HG03064 (cell line): ENCODE results near the gene SLC38A3.
"Not testable (repeated sequence)": the region's sequence is repeated elsewhere in the genome, so short reads cannot be mapped to it uniquely, and the experiment has no call there.

Experiments
- ATAC-seq: cut with Tn5 transposase; IDR thresholded peaks from one replicate; pipeline ENCODE4 v1.9.1; 2021; ENCODE audit warnings: low read depth; ENCODE audit not compliant: unreplicated experiment

SLC38A3 gene

GRCh38 chr3:50245831-50246516 lies 40.9 kb downstream of the SLC38A3 start:
- ATAC-seq = peak; percentile 51

DNA sequence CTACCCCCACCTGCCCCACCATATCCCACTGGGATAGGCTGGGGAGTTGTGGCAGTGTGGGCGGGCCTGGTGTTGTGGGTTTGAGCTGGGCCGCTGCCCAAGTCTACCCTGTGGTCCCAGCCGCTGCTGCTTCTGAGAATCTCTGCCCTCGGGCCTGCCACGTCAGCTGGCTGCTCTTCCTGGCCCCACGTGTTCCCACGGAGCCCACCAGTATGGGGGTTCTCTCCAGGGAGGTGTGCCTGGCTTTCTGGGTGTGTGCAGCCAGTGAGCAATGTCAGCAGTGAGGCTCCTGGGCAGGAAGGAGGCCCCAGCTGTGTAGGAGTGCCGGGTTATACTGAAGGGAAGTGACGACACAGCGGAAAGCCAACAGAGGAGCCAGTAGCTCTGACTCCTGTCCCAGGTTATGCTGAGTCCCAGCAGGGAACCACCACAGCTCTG lies 41.5 kb downstream of the SLC38A3 start:
- peak; percentile 49 for ATAC-seq

GRCh38 chr3:50248387-50248786 lies 43.3 kb downstream of the SLC38A3 start:
- no peak for ATAC-seq

DNA sequence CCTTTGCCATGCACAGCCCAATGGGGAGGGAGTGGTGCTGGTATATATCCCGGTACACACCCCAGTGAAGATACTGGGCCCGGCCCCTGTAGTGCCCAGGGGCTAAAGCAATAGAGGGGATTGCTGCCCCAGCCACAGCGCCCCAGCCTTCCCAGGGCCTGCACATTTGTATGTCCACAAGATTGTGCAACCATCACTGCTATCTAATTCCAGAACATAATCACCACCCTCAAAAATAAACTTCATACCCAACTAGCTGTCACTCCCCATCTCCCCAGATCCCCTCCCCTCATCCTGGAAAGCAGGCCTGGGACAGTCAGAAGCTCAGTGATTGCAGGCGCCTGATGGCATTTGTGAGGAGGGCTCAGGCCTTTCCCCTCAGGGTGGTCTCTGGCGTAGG lies 44.4 kb downstream of the SLC38A3 start:
- ATAC-seq = no peak

- no peak for ATAC-seq
These were observed 45.4 kb downstream of the SLC38A3 start for GRCh38 chr3:50250514-50250913.

GRCh38 chr3:50251220-50251619 lies 46.1 kb downstream of the SLC38A3 start:
- no peak for ATAC-seq

- no peak for ATAC-seq
These were observed 49.6 kb downstream of the SLC38A3 start for GRCh38 chr3:50254577-50255250.

GRCh38 chr3:50255251-50255615 lies 50.2 kb downstream of the SLC38A3 start:
- ATAC-seq = no peak

DNA sequence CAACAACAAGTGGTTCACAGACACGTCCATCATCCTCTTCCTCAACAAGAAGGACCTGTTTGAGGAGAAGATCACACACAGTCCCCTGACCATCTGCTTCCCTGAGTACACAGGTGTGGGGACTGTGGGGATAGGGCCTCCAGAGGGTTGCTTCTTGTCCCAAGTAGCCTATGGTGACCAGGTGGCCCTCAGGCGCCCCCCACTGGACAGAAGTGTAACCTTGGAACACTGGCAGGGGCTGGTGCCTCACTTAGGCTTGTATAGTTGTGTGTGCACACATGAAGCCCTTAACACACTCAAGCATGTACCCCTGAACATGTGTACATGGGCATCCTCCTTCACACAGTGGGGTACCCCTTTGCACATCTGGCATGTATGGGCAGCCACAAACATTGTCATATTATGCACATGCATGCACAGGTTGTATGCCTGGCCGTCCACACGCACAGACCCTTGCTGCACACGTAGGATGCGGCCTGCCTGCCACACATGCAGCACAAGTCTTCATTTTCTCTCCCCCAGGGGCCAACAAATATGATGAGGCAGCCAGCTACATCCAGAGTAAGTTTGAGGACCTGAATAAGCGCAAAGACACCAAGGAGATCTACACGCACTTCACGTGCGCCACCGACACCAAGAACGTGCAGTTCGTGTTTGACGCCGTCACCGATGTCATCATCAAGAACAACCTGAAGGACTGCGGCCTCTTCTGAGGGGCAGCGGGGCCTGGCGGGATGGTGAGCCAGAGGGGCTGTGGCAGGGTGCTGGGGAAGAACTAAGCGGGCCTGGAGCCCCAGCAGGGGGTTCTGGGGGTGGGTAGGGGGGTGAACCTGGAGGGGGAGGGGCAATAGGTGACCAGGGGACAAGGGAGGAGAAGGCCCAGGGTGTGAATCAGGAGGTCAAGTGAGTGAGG lies 52.2 kb downstream of the SLC38A3 start:
- ATAC-seq = no peak

DNA sequence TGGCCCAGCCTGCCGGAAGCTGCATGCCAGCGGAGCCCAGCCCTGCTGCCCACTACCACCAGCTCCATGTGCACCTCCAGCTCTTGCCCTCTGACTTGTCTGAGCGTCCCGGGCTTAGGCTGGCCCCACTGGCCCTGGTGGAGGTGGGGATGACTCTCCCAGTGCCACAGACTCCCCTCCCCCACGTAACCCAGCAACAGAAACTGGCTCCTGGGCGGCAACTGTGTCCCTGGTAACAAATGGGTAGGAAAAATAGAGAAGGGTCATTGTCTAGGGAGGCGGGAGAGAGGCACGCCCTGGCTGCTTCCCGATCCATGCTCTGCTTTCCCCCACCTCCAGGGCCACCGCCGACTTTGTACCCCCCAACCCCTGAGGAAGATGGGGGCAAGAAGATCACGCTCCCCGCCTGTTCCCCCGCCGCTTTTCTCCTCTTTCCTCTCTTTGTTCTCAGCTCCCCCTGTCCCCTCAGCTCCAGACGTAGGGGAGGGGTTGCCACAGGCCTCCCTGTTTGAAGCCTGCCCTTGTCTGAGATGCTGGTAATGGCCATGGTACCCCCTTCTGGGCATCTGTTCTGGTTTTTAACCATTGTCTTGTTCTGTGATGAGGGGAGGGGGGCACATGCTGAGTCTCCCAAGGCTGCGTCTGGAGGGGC lies 53.1 kb downstream of the SLC38A3 start:
- no peak for ATAC-seq

DNA sequence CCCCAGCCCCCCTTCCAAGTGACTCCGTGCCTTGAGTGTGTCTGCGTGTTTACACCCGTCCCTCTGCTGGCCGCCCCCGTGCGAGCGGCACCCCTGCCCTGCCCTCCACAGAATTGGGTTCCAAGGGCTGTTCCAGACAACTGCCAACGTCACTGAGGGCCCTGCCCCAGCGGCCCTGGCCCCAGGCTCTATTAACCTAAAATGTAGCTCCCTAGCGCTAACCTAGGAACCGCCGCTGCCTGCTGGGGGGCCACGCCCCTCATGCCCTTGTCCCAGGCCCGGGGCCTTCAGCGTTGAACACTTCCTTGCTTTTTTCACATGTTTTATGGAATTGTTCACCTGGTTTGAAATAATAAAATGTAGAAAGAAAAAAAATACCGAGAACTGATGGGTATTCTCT lies 53.9 kb downstream of the SLC38A3 start:
- ATAC-seq = no peak

DNA sequence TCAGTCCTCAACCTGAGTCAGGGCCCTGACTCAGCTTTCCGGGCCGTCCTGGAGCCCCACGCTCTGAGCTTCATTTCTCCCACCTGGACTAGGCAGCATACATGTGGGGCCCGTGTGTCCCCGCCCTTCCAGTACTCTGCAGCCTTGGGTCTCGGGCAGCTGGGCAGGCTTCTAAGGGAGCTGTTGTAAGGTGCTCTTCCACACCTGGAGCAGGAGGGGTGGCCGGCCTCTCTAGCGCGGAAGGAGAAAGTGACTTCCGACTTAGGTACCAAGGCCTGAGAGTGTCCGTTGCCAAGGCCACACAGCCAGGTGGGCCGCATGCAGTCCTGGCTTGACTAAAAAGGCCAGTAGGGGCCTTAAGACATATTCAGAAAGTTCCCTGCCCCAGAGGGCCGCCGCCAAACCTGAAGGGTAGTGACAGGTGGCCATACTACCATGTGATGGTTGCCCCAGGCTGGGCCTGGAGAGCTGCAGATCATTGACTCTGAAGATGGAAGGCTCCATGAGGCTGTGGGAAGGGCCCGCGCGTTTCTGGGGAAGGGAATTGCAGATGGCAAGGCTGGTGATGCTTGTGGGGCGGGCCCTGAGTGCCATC lies 54.5 kb downstream of the SLC38A3 start:
- ATAC-seq = no peak

DNA sequence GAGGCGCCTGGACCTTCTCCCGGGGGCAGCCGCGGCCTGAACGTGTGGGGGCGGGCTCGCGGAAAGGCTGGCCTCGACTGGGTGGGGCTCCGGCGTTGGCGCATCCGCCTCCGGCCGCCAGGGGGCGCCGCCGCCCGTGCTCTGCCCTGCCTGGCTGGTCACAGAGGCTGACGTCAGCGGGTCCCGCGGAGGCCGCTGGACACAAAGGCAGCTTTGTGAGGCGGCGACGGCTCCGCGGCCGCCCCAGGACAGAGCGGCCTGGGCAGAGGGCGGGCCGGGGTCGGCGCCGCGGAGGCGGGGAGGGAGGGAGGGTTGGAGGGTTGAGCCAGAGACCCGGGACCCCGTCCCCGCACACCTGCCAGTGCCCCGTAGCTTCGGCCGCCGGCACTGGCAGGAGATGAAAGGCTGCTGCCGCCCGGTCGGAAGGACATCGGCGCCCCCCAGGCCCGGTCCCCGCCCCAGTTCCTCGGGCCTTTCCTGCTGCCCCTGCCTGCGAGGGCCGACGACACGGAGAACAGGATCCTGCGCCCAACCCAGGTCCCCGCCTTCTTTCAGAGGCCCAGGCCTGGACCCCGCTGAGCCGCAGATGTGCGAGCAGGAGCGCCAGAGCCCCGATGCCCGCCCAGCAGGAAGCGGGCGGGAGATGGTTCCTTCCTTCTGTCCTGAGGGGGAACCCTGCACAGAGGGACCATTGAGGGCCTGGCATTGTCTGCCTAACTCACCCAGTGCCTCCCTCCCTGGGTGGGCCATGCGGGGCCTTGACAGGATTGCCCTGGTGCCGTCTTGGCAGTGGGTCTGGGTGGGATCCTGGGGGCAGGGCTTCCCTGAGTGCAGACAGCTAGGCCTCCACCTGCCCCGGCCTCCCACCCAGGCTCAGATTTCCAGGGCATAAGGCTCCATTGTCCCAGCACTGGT lies 55.2 kb downstream of the SLC38A3 start:
- ATAC-seq = peak; percentile 77

DNA sequence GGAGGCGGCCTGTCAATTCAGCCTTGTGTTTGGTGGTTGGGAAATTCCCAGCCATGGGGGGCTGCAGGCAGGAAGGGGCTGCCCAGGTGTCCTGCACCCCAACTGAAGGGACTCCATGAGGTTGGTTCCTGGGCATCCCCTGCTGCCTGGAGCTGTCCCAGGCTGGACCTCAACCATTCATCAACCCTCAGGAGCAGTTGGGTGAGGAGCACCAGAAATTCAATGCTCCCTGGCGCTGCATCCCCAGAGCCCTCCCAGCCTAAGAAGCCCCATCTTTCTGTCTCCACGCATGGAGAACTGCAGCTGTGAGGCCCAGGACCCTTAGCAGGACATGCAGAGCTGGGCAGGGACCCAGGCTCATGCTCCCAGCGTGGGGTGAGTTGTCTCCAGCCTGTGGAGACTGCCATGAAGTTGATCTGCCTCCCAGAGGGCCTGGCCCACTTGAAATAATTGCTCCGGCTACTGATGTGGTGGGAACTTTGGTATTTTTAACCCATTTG lies 55.9 kb downstream of the SLC38A3 start:
- no peak for ATAC-seq

GRCh38 chr3:50261505-50261904 lies 56.4 kb downstream of the SLC38A3 start:
- no peak for ATAC-seq

DNA sequence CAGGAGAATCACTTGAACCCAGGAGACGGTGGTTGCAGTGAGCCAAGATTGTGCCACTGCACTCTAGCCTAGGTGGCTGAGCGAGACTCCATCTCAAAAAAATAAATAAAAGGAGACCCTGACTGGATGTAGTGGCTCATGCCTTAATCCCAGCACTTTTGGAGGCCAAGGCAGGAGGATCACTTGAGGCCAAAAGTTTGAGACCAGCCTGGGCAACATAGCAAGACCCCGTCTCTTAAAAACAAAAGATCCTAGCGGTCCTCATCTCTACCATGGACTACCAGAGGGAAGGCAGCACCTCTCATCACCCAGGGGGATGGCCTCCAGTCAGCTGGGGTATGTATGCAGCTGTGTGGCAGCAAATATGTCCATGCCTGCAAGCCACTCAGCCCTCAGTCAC lies 57.1 kb downstream of the SLC38A3 start:
- ATAC-seq = not testable (repeated sequence)

DNA sequence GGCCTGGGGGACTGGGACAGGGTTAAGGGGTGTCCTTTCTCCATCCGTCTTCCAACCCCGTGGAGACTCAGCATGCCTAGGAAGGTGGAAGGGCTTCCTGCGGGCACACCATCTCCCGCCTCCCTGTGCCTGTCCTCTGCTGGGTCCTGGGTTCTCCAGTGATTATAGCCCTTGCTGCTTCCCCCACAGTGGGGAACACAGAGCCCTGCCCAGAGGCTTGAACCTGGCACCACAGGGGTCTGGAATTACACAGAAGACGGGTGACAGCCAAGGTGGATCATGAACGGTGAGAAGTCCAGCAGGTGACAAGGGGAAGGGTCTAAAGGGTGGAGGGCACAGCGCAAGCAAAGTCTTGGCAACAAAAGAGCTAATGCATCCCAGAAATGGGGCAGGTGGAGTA lies 57.7 kb downstream of the SLC38A3 start:
- no peak for ATAC-seq

DNA sequence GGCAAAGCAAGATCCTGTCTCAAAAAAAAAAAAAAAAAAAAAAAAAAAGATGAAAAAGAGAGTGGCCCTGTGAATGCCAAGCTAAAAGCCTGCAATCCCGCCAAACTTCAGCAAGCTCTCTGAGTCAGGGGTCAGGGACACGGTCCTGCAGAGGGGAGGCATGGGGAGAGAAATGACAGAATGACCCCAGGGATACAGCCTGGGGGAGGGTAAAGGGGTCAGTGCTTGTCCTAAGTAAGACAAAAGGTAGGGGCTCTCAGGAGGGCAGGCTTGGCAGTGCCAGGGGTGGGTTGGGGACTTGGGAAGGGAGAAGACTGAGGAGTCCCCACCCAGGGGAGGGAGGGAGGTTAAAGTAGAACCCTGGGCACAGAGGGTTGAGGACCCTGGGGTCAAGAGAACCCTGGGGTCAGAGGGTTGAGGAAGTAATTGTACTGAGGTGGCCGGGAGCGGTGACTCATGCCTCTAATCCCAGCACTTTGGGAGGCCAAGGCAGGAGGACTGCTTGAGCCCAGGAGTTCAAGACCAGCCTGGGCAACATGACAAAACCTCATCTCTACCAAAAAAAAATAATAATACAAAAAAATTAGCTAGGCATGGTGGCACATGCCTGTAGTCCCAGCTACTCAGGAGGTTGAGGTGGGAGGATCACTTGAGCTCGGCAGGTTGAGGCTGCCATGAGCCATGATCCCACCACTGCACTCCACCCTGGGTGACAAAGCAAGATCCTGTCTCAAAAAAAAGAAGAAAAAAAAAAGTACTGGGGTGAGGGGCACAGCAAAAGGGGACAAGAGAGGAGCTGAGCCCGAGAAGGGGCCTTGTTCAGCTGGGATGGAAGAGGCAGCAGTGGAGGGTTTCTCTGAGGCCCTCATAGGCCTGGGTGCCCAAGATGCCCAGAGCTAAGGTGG lies 58.7 kb downstream of the SLC38A3 start:
- ATAC-seq = no peak
